K562 (cell line): ENCODE measurements around the gene FES.

Experiments
- FOSL1 ChIP-seq: fragments of 200-800 bp; sonication (Bioruptor generic); conservative IDR thresholded peaks from 2 replicates; pipeline ENCODE4 v1.6.1; 2016; ENCODE audit warnings: missing genetic modification characterization, missing compliant biosample characterization
- GABPB1 ChIP-seq: sonication (generic); formaldehyde crosslinking; IDR thresholded peaks from 2 replicates; pipeline ENCODE4 v1.8.0; 2022; ENCODE audit warnings: mild to moderate bottlenecking, missing genetic modification reagents
- MXI1 ChIP-seq: IDR thresholded peaks from 2 replicates; pipeline ENCODE4 v1.6.1; 2011; ENCODE audit warnings: low read depth, mild to moderate bottlenecking, improper control_type of control experiment, low read length
- NFE2L1 ChIP-seq: fragments of 450-650 bp; IDR thresholded peaks from 2 replicates; pipeline ENCODE4 v1.6.1; 2016; ENCODE audit warnings: missing genetic modification characterization, low read depth, mild to moderate bottlenecking, missing compliant biosample characterization, moderate library complexity, borderline replicate concordance
- POLR2A ChIP-seq: fragments of 450-650 bp; conservative IDR thresholded peaks from 2 replicates; pipeline ENCODE4 v1.6.1; 2016
- RAD21 ChIP-seq, 2 experiments: fragments of 250-450 bp in 1 of 2; fragments of 450-650 bp in 1 of 2; sonication (Bioruptor Pico) in 1 of 2; formaldehyde crosslinking in 1 of 2; IDR thresholded peaks in 1 of 2; conservative IDR thresholded peaks in 1 of 2; 2 replicates each; pipeline versions ENCODE4 v1.4.0 to v1.8.0; 2020 to 2022; ENCODE audit warnings: mild to moderate bottlenecking in 2 of 2, moderate library complexity in 1 of 2
- ZNF408 ChIP-seq: fragments of 250-450 bp; sonication (Bioruptor Pico); IDR thresholded peaks from 2 replicates; pipeline ENCODE4 v1.4.0; 2020; ENCODE audit warnings: low read depth, mild to moderate bottlenecking, moderate library complexity
- TF ChIP-seq, protein P1 (sequence below), 3 experiments: IDR thresholded peaks in 2 of 3; conservative IDR thresholded peaks in 1 of 3; 2 replicates each; pipeline ENCODE4 v1.5.1; 2011 to 2012; ENCODE audit warnings: low read length in 3 of 3, mild to moderate bottlenecking in 3 of 3, control low read depth in 2 of 3, improper control_type of control experiment in 1 of 3, inconsistent platforms in 1 of 3, low read depth in 1 of 3, mixed read lengths in 1 of 3, moderate library complexity in 1 of 3; ENCODE audit not compliant: insufficient read depth in 2 of 3

DNA sequence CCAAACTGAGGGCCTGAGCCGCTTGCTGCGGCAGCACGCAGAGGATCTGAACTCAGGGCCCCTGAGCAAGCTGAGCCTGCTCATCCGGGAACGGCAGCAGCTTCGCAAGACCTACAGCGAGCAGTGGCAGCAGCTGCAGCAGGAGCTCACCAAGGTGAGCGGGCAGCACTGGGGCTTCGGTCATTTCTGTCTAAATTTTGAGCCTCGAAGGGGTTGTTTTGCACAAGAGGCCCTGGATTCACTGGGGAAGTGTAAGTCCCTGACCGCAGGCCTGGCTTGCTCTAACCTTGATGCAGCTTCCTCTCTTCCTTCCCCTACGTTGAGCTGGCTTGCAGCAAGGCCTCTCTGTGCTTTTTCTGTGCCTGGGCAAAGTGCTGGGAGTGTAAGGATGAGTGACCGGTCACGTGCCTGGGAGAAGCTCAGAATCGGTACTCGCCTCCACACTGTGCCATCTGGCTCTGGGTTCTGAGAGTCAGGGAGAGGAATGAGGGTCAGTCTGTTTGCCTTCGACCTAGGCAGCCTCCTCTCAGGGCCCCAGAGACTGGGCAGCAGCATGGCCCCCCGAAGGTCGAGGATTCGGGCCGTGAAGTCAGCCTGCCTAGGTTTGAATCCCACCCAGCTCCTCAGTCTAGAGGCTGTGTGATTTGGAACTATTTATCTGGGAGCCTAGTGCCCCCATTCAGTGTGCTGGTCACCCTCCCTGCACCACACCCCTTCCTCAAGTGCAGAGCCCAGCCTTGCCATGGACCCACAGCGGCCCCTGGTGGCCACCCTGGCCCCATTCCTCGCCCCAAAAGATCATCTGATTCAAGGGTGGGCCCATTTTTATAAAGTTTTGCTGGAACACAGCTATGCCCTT lies 1.4 kb downstream of the FES start:
- no peak for TF ChIP-seq MXI1
- peak; percentile 98 to 99 for TF ChIP-seq RAD21 (CRISPR knock-in tag; conservative IDR thresholded peaks at IDR 0.05 in 1 of 2, IDR thresholded peaks at IDR 0.05 in 1 of 2)
- no peak for TF ChIP-seq NFE2L1 (tag)
- no peak for TF ChIP-seq FOSL1 (tag)
- TF ChIP-seq, protein P1, sequence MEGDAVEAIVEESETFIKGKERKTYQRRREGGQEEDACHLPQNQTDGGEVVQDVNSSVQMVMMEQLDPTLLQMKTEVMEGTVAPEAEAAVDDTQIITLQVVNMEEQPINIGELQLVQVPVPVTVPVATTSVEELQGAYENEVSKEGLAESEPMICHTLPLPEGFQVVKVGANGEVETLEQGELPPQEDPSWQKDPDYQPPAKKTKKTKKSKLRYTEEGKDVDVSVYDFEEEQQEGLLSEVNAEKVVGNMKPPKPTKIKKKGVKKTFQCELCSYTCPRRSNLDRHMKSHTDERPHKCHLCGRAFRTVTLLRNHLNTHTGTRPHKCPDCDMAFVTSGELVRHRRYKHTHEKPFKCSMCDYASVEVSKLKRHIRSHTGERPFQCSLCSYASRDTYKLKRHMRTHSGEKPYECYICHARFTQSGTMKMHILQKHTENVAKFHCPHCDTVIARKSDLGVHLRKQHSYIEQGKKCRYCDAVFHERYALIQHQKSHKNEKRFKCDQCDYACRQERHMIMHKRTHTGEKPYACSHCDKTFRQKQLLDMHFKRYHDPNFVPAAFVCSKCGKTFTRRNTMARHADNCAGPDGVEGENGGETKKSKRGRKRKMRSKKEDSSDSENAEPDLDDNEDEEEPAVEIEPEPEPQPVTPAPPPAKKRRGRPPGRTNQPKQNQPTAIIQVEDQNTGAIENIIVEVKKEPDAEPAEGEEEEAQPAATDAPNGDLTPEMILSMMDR (IDR thresholded peaks at IDR 0.05 in 2 of 3, conservative IDR thresholded peaks at IDR 0.05 in 1 of 3; ENCODE audit: insufficient read depth in 2 of 3, low read depth in 1 of 3, low read length in 3 of 3), result peak; percentile 94 to 99 (median 96)
- no peak for TF ChIP-seq ZNF408 (CRISPR knock-in tag)
- TF ChIP-seq GABPB1 (CRISPR knock-in tag), result no peak; the same call in 1 of the 2 replicates
- TF ChIP-seq POLR2A, result no peak
